ENCODE measurements around the gene COQ4. TPM values are rescaled to one million over a fixed set of nuclear protein-coding genes. Genes with fewer than 3 reads are reported as not detected.
A peak's percentile ranks its signal among the peaks of the same experiment; 100 is the strongest.
"Not testable (repeated sequence)": the region's sequence is repeated elsewhere in the genome, so short reads cannot be mapped to it uniquely, and the experiment has no call there.

Gene COQ4
- polyA plus RNA-seq, 12 donors, result 23.1 to 171 (median 25.8) TPM

DNA sequence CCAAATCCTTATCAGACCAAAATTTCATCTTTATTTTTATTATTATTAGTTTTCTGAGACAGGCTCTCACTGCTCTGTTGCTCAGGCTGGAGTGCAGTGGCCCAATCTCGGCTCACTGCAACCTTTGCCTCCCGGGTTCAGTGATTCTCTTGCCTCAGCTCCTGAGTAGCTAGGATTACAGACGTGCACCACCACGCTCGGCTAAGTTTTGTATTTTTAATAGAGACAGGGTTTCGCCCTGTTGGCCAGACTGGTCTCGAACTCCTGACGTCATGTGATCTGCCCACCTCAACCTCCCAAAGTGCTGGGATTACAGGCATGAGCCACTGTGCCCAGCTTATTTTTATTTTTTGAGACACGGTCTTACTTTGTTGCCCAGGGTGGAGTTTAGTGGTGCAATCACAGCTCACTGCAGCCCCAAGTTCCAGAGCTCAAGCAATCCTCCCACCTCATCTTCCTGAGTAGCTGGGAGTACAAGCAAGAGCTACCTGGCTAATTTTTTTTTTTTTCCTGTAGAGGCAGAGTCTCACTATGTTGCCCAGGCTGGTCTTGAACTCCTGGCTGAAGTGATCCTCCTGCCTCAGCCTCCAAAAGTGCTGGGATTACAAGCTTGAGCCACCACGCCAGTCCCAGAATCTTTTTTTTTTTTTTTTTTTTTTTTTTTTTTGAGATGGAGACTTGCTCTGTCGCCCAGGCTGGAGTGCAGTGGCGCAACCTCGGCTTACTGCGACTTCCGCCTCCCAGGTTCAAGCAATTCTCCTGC is 16.4 kb downstream of the COQ4 start:
- not testable (repeated sequence) for DNase-seq

DNA sequence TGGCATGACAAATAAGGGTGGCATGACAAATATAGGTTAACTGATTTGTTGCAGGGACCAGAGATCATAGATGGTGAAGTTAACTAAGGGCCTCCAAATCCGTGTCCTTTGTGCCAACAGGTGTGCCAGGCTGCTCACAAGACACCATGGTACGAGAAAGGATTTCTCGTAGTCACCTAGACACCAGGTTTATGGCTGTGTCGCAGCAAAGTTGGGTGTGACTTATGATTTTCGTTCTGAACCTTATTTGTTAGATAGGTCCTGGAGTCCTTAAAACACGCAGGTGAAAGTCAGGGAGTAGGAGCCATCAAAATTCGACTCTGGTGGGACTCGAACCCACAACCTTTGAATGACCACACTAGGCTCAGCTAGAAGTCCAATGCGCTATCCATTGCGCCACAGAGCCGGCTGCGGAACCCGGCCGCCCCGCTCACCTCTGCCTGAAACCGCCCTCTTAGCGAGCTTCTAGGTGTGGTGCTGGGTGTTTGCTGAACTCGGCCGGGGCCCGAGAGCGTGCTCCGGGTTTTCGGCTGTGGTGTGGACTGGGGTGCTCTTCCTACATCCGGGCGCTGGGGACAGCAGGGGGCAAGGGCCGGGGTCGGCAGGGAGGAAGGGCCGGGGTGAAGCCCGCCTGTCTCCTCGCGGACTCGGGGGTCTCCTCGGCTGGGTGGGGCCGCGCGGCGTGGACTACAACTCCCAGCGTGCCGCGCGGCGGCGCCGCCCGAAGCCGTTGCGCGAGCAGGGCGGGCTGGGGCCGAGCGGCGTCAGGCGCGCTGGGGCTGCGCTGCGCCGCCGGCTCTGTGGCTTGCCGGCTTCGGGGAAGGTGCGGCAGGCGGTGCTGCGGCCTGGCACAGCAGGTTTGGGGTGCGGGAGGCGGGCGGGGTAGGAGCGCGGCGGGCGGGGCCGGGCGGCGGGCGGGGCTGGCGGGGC is 17.4 kb downstream of the COQ4 start, which contains the start of gene SLC27A4:
Gene SLC27A4, plus strand, starts transcription at position 767 of the 930 bp plus-strand sequence. CDS start 2,606 bp downstream, outside the sequence.
- peak; percentile 57 for DNase-seq

DNA sequence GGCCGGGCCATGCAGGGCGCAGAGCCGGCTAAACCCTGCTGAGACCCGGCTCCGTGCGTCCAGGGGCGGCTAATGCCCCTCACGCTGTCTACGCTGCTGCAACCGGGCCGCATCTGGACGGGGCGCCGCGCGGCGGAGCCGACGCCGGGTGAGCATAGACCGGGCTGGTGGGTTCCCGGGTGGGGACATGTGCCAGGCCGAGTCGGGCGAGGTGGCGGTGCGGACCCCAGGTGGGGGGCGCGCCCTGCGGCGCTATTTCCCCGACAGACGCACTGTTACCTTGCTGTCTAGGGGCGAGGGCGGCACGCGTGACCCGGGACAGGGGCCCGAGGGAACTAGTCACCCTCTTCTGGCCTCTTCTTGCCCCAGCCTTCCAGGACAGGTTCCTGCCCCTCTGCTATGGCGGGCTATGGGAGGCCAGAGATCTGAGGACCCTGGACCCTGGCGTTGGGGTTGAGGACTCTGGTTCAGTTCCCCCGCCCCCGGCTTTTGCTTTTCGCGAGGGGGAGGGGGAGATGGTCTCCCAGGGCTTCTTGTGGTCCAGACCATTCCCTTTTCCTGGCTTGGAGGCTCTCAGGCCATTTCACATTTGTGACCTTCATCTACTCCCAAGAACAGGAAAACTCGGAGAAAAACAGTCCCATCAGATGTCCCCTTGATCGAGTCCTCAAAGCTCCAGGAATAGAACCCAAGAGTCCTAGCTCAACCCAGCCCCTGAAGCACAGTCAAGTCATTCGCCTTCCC is 18.2 kb downstream of the COQ4 start:
- no peak for DNase-seq

DNA sequence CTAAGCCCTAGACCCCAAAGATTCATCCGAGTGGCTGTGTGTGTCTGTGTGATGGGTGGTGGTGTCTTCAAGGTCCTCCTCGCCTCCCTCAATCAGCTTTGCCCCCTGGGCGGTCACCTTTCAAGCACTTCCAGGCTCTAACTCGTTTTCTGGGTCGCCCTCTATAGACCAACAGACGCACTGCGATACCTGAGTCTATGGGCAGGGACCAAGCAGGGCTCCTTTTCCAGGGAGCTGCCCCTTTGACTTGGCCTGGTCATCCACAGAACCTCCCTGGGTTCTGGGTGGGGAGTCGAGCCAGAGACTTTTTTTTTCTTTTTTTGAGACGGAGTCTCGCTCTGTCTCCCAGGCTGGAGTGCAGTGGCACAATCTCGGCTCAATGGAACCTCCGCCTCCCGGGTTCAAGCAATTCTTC is 18.8 kb downstream of the COQ4 start:
- DNase-seq, result peak; percentile 48

DNA sequence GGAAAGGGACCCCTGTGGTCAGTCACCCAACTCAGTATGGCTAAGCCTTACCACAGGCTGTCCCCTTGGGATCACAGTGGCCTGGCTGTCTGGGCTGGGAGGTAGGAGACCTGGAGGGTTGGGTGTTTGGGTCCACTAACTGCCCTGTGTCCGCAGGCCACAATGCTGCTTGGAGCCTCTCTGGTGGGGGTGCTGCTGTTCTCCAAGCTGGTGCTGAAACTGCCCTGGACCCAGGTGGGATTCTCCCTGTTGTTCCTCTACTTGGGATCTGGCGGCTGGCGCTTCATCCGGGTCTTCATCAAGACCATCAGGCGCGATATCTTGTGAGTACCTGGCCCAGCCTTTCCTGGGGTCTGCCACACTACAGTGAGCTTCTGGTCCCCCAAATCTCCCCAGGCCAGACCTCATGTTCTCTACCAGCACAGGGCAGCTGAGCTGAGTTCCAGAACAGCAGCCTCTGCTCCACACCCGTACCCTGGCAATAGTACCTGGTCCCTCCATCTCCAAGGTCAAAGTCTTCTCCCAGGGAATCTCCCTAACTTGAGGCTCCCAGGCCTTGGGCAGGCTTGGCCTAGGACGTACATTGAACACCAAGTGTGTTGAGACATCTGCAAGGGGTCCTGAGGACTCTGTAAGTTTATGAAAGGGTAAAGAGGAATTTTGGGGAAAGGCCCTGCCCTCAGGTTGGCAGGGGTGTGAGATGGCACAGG is 20.5 kb downstream of the COQ4 start:
- no peak for DNase-seq

DNA sequence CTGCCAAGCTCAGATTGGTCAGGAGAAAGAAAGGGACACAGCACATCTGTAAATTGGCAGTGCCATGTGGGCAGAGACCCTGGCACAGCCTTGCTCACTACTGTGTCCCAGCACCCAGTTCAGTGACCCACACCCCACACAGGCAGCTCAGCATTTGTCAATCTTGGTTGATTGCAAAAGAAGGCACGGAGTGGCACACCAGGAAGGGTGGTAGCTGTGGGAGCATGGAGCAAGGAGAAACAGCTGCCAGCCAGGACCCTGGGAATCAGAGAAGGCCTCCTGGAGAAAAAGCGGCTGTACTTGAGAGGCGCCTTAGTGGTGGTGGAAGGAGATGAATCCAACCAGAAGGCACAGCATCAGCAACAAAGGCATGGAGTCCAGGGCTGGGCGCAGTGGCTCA is 21.2 kb downstream of the COQ4 start:
- DNase-seq, result no peak

DNA sequence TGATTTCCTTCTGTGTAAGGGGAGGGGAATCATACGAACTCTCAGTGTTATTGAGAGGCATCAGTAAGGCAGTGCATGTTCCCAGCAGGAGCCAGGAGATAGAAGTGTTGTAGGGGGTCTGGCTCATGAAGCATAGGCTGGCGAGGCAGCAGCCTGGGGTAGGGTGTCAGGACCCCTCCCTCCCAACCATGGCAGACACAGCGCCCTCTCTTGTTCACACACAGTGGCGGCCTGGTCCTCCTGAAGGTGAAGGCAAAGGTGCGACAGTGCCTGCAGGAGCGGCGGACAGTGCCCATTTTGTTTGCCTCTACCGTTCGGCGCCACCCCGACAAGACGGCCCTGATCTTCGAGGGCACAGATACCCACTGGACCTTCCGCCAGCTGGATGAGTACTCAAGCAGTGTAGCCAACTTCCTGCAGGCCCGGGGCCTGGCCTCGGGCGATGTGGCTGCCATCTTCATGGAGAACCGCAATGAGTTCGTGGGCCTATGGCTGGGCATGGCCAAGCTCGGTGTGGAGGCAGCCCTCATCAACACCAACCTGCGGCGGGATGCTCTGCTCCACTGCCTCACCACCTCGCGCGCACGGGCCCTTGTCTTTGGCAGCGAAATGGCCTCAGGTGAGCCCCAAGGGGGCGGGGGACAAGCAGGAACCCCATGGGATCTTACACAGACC is 22.4 kb downstream of the COQ4 start:
- DNase-seq, result no peak

DNA sequence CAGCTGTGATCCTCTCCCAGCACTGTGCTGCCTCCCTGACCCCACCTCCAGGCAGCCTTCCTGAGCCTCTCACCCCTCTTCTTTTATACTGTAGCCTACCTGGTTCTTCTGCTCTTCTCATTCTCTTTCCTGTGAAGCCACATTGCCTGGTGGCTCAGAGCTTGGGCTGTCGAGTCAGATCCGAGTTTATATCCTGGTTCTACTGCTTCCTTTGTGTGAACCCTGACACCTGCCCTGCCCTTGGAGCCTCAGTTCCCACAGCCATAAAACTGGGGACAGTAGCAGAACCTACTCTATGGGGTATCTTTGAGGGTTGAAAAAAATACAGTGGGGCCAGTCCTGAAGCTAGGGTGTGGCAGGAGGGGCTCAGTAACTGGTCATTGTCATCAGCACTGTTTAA is 26.5 kb downstream of the COQ4 start:
- no peak for DNase-seq

DNA sequence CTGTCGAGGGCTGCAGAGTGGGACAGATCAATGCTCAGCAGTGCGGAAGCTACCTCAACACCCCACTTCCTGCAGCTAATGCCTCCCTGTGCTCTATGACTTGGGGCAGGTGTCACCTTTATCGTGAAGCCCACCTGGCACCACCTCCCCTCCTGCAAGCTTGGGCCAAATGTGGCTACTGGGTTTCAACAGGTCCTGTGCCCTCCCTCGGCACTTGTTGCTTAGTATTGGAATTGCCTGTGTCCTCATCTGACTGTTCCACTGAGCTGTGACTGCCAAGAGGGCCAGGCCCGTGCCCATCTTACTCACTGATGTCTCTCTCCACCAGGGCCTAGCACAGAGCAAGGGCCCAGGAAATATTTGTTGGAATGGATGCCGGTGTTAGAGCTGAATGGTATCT is 27.1 kb downstream of the COQ4 start:
- DNase-seq, result no peak

DNA sequence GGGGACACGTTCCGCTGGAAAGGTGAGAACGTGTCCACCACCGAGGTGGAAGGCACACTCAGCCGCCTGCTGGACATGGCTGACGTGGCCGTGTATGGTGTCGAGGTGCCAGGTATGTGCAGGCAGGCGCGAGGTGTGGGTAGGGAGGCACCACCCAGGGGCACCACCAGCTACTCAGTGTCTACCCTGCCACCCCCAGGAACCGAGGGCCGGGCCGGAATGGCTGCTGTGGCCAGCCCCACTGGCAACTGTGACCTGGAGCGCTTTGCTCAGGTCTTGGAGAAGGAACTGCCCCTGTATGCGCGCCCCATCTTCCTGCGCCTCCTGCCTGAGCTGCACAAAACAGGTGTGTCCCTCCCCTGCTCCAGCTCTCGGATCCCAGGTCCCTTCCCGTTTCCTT is 32.8 kb downstream of the COQ4 start:
- no peak for DNase-seq

DNA sequence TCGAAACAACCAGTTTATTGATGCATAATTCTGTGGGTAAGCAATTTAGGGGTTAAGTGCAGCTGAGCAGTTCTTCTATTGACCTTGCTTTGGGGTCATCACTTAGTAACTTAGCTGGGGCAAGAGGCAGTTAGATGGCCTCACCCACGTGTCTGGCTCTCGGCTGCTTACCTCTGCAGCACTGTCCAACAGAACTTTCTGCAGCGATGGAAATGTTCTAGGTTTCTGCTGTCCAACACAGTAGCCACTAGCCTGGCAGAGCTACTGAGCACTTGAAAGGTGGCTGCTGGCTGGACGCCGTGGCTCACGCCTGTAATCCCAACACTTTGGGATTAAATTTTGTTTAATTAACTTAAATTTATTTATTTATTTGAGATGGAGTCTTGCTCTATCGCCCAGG is 35.5 kb downstream of the COQ4 start:
- DNase-seq, result no peak

DNA sequence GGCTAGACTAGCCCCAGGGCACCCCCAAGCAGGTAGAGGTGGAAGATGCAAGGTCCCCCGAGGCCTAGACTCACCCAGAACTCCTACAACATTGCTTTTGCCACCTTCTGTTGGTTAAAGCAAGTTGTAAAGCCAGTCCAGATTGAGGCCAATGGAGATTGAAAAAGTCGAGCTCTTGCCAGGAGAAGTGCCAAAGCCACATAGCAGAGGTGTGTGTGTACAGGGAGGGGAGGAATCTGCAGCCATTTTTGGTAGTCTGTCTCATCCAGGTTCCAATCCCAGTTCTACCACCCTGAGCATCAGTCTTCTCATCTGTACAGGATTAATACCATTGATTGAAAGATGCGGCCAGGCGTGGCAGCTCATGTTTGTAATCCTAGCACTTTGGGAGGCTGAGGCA is 36.2 kb downstream of the COQ4 start:
- DNase-seq, result no peak

DNA sequence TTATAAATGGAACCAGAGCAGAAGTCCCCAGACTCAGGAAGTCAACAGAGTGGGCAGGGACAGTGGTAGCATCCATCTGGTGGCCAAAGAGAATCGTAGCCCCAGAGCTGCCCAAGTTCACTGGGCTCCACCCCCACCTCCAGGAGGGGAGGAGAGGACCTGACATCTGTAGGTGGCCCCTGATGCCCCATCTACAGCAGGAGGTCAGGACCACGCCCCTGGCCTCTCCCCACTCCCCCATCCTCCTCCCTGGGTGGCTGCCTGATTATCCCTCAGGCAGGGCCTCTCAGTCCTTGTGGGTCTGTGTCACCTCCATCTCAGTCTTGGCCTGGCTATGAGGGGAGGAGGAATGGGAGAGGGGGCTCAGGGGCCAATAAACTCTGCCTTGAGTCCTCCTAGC is 38.2 kb downstream of the COQ4 start:
- DNase-seq, result no peak

DNA sequence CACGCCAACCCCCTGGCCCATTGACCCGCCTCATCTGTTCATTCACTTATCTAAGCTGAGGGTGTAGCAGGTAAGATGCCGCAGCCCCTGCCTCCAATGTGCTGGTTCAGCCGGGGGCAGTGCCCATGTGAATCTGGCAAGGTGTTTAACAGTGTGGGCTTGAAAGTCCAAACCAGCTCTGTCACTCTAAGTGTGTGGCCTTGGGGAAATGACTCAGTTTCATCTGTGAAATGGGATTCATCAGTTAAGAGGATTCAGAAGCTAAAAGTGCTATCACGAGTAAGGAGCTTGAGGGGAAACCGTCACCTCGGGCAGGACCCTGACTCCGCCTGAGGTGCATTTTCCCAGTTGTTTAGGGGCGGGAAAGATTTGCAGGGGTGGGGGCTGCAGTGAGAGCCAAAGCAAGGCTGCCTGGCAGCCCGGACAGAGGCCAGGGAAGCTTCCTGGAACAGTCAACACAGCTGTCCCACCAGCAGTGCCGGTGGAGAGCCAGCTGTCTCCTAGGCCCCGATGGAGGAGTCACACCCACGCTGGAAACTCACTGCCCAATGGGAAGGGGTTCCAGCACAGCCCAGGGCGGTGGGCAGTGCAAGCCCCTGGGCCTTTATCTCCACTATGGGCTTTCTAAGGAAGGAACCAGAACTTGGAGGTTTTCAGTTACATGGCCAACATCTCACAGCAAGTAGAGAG is 38.8 kb downstream of the COQ4 start:
- DNase-seq, result no peak

DNA sequence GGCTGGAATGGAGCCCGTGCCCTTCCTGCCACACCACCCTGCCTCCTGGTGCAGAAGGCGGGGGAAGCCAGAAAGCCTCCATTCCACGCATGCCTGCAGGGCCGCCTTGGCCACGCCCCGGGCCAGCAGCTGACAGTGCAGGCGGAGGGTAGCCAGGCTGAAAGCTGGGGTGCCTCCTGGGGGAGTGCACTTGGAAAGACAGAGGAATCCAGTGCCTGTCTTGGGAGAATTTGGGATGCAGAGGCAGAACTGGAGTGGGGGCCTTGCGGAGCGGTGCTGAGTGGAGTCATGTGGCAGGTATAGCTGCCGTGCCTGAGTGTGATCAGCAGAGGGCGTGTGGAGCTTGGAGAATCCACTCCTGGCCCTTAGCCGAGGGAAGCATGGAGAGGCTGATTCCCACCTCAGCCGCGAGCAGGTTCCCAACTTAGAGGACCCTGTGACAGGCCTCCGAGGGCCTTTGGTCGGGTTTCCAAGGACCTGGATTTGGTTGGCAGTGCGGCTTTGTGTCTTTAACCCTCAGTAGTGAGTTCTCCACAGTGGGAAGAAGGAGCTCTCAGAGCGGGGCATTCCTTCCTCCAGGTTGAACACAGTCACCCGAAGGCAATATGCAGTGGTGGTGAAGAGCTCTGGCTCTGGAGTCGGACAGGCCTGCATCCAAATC is 39.5 kb downstream of the COQ4 start:
- peak; percentile 90 for DNase-seq

DNA sequence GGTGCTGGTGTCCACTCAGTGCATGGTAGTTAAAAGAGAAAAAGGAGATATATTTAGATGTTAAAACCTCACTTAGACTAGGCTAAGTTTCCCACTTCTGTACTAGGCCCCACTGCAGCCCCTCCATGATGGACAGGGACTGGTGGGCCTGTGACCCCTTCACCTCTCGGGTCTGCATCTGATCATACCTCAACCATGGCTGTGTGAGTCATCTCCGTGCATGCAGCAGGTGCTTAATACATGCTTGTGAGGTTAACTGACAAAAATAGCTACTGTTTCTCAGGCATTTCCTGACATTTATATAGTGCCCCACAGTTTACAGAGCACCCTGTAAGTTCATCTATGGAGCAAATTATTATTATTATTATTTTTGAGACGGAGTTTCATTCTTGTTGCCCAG is 40.1 kb downstream of the COQ4 start:
- no peak for DNase-seq

DNA sequence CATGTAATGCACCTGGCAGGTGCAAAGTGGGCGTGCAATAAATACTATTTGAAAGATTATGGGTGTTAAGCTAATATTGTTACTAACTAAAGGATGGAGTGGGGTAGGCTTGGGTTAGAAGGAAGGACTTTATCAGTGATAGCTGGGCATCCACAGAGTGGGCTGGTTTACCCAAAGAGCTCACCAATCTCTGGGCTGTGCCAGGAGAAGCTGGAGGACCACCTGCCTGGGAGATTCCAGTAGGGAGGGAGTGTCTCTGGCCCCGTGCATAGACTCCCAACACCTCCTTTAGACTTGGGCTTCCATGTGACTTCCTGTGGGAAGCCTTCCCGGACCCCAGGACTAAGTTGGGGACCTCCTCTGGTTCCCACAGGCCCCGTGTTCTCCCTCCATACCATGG is 42.9 kb downstream of the COQ4 start:
- no peak for DNase-seq

DNA sequence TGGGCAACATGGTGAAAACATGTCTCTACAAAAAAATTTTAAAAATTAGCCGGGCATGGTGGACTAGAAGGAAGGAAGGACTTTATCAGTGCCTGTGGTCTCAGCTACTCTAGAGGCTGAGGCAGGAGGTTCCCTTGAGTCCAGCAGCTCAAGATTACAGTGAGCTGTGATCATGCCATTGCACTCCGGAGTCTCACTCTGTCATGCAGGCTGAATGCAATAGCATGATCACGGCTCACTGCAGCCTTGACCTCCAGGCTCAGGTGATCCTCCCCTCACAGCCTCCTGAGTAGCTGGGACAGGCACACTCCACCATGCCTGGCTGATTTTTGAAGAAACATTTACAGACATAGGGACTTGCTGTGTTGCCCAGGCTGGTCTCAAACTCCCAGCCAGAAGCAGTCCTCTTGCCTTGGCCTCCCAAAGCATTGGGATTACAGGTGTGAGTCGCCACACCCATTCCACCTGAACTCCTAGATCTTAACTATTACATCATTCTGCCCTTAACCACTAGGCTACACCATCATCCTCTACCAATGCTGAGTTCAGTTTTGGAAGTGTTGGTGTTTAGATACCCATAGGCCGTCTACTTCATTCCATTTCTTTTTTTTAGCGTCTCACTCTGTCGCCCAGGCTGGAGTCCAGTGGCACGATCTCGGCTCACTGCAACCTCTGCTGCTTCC is 46.5 kb downstream of the COQ4 start:
- DNase-seq, result no peak

DNA sequence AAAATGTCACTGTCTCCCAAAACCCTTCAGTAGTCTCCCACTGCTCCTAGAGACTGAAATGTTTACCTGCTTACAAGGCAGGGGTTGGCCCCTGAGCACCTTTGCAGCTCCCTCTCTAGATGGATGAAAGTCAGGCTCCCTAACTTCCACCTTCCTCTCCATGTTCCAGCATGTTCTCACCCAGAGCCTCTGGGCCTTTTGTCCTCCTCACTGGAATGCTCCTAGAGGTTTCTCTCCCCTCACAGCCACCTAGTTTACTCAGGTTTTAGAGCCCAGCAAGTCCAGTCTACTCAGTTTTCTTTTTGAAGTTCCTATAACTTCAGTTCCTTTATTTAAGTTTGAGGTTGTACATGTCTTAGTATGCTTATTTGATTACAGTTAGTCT is 47.7 kb downstream of the COQ4 start:
- DNase-seq, result no peak
